ENCODE data around the gene LRP1-AS. TPM values are rescaled to one million over a fixed set of nuclear protein-coding genes. Genes with fewer than 3 reads are reported as not detected.

Gene LRP1-AS
- total RNA-seq, 1 experiment from 2014 or later: not detected

- no peaks in the 10 kb centered on the region for H3K36me3 Mint-ChIP-seq (ENCODE audit: insufficient read depth, unreplicated experiment)
- CTCF ChIA-PET: no interaction called here
- BruUV-seq (replicated peaks): no TSS peak
- H3K4me1 Mint-ChIP-seq (ENCODE audit: low read depth, unreplicated experiment): peaks cover 3% of the 10 kb centered on the region
- intact Hi-C loops (cut with micrococcal nuclease; ENCODE audit: unreplicated experiment): loop anchor here (2.0 kb wide), 1 partner anchor 47 kb away; no protein-coding TSS in a partner anchor
- no peaks in the 10 kb centered on the region for H3K9me3 Mint-ChIP-seq (ENCODE audit: low read depth, unreplicated experiment)
- peaks cover 14% of the 10 kb centered on the region for H3K27me3 Mint-ChIP-seq (ENCODE audit: unreplicated experiment)
- TF ChIP-seq CTCF (IDR thresholded peaks at IDR 0.05; ENCODE audit: unreplicated experiment): no peak
- DNase-seq: no peak
- H3K4me3 Mint-ChIP-seq (ENCODE audit: low read depth, unreplicated experiment): no peak overlapping the region
- no peak overlapping the region for H3K27ac Mint-ChIP-seq (ENCODE audit: unreplicated experiment)
Measured at GRCh38 chr12:57171668-57172067, 24.2 kb upstream of the LRP1-AS start.

DNA sequence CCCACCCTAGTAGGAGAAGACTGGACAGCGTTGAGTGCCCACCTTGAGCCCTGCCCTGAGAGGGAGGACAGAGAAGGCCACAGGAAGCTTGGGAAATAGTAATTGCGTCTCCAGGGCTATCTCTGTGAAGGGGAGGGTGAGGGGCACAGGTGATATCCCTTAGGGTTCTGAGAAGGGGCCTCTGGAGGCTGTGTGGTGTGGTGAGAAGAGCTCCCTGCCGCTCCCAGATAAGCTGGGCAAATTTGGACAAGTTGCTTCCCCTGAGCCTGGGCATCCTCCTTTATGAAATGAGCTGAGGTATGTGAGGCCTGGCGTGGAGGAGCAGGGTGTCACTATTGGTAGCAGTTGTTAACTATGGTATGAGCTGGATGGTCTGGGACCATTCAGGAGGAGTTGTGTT lies 23.5 kb upstream of the LRP1-AS start:
- no peak overlapping the region for H3K27ac Mint-ChIP-seq (ENCODE audit: unreplicated experiment)
- H3K36me3 Mint-ChIP-seq (ENCODE audit: insufficient read depth, unreplicated experiment): no peaks in the 10 kb centered on the region
- H3K4me3 Mint-ChIP-seq (ENCODE audit: low read depth, unreplicated experiment): no peak overlapping the region
- H3K4me1 Mint-ChIP-seq (ENCODE audit: low read depth, unreplicated experiment): peaks cover 10% of the 10 kb centered on the region
- no peak for TF ChIP-seq CTCF (IDR thresholded peaks at IDR 0.05; ENCODE audit: unreplicated experiment)
- H3K27me3 Mint-ChIP-seq (ENCODE audit: unreplicated experiment): peaks cover 14% of the 10 kb centered on the region
- DNase-seq: no peak
- BruUV-seq (replicated peaks): no TSS peak
- CTCF ChIA-PET: interaction anchor here (0.6 kb wide), 1 partner anchor 725 kb away, joined by 6 read pairs; no protein-coding TSS in a partner anchor
- intact Hi-C loops (cut with micrococcal nuclease; ENCODE audit: unreplicated experiment): no loop called here
- H3K9me3 Mint-ChIP-seq (ENCODE audit: low read depth, unreplicated experiment): no peaks in the 10 kb centered on the region

DNA sequence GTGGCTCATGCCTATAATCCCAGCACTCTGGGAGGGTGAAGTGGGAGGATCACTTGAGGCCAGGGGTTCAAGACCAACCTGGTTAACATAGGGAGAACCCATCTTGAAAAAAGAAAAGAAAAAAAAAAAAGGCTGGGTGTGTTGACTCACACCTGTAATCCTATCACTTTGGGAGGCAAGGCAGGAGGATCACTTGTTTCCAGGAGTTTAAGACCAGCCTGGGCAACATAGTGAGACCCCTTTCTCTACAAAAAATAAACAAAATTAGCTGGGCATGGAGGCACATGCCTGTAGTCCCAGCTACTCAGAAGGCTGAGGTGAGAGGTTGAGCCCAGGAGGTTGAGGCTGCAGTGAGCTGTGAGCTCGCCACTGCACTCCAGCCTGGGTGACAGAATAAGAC lies 23.0 kb upstream of the LRP1-AS start:
- no peak for DNase-seq
- CTCF ChIA-PET: no interaction called here
- no TSS peak for BruUV-seq (replicated peaks)
- H3K4me3 Mint-ChIP-seq (ENCODE audit: low read depth, unreplicated experiment): no peak overlapping the region
- H3K27ac Mint-ChIP-seq (ENCODE audit: unreplicated experiment): no peak overlapping the region
- no peak for TF ChIP-seq CTCF (IDR thresholded peaks at IDR 0.05; ENCODE audit: unreplicated experiment)
- no peaks in the 10 kb centered on the region for H3K36me3 Mint-ChIP-seq (ENCODE audit: insufficient read depth, unreplicated experiment)
- peaks cover 11% of the 10 kb centered on the region for H3K4me1 Mint-ChIP-seq (ENCODE audit: low read depth, unreplicated experiment)
- peaks cover 14% of the 10 kb centered on the region for H3K27me3 Mint-ChIP-seq (ENCODE audit: unreplicated experiment)
- H3K9me3 Mint-ChIP-seq (ENCODE audit: low read depth, unreplicated experiment): no peaks in the 10 kb centered on the region
- intact Hi-C loops (cut with micrococcal nuclease; ENCODE audit: unreplicated experiment): no loop called here

GRCh38 chr12:57169969-57170368 lies 22.6 kb upstream of the LRP1-AS start:
- DNase-seq: no peak
- no TSS peak for BruUV-seq (replicated peaks)
- Mint-ChIP-seq H3K4me1 (ENCODE audit: low read depth, unreplicated experiment) (peaks cover 15% of the 10 kb centered on the region), H3K4me3 (ENCODE audit: low read depth, unreplicated experiment) (no peak overlapping the region), H3K9me3 (ENCODE audit: low read depth, unreplicated experiment) (no peaks in the 10 kb centered on the region), H3K27ac (ENCODE audit: unreplicated experiment) (no peak overlapping the region), H3K36me3 (ENCODE audit: insufficient read depth, unreplicated experiment) (no peaks in the 10 kb centered on the region), H3K27me3 (ENCODE audit: unreplicated experiment) (peaks cover 14% of the 10 kb centered on the region)
- CTCF ChIA-PET: no interaction called here
- intact Hi-C loops (cut with micrococcal nuclease; ENCODE audit: unreplicated experiment): no loop called here
- TF ChIP-seq CTCF (IDR thresholded peaks at IDR 0.05; ENCODE audit: unreplicated experiment): no peak

Data from Calu3 (cell line).